ENCODE measurements around the gene PTPRN.
A peak's percentile ranks its signal among the peaks of the same experiment; 100 is the strongest.

Gene PTPRN

DNA sequence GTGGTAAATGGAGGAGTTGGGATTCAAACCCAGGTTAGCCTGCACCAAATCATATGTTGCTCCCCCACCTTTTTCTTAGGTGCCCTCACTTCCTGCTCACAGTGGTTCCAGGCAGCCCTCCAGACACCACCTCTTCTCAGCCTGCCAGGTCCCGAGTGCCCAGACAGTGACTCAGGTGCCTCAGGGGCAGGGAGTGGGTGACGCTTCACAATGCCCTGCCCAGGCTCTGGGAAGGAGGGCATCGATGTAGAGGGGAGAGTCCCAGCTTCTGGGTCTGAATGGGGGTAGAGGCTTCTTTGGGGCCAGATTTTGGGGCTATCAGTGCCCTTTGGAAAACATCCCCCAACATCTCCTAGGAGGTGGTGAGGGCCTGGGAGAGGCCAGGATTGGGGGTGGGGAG lies 35.3 kb downstream of the PTPRN start:
- Histone ChIP-seq H3K27ac (ENCODE audit: low read depth, low read length, poor library complexity, severe bottlenecking) (peak overlapping the region; percentile 5), H4K20me1 (ENCODE audit: insufficient read depth, low read length) (no peaks in the 10 kb centered on the region), H3K27me3 (ENCODE audit: insufficient read depth, low read length) (no peaks in the 10 kb centered on the region), H2AFZ (ENCODE audit: low read length) (no peak overlapping the region), H3K9ac (ENCODE audit: low read length) (peak overlapping the region; percentile 1; the same call in 1 of the 2 replicates), H3K4me1 (ENCODE audit: insufficient read depth, low read length, severe bottlenecking) (peaks cover 44% of the 10 kb centered on the region), H3K79me2 (ENCODE audit: insufficient read depth, low read length) (peaks cover 18% of the 10 kb centered on the region), H3K4me3 (ENCODE audit: low read depth, low read length, poor library complexity, severe bottlenecking) (peak overlapping the region; percentile 79), H3K9me2 (ENCODE audit: low read depth, low read length) (no peaks in the 10 kb centered on the region), H3K4me2 (ENCODE audit: low read length) (peak overlapping the region; percentile 95; the same call in 1 of the 2 replicates), H3K36me3 (ENCODE audit: insufficient read depth, low read length) (no peaks in the 10 kb centered on the region), H3F3A (ENCODE audit: insufficient read depth, low read length) (no peaks in the 10 kb centered on the region), H3K9me3 (ENCODE audit: low read length) (no peaks in the 10 kb centered on the region)
- TF ChIP-seq, protein P1, sequence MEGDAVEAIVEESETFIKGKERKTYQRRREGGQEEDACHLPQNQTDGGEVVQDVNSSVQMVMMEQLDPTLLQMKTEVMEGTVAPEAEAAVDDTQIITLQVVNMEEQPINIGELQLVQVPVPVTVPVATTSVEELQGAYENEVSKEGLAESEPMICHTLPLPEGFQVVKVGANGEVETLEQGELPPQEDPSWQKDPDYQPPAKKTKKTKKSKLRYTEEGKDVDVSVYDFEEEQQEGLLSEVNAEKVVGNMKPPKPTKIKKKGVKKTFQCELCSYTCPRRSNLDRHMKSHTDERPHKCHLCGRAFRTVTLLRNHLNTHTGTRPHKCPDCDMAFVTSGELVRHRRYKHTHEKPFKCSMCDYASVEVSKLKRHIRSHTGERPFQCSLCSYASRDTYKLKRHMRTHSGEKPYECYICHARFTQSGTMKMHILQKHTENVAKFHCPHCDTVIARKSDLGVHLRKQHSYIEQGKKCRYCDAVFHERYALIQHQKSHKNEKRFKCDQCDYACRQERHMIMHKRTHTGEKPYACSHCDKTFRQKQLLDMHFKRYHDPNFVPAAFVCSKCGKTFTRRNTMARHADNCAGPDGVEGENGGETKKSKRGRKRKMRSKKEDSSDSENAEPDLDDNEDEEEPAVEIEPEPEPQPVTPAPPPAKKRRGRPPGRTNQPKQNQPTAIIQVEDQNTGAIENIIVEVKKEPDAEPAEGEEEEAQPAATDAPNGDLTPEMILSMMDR (IDR thresholded peaks at IDR 0.05; ENCODE audit: low read length) = no peak
- no peak for TF ChIP-seq EZH2 (IDR thresholded peaks at IDR 0.05; ENCODE audit: borderline replicate concordance, low read length)

DNA sequence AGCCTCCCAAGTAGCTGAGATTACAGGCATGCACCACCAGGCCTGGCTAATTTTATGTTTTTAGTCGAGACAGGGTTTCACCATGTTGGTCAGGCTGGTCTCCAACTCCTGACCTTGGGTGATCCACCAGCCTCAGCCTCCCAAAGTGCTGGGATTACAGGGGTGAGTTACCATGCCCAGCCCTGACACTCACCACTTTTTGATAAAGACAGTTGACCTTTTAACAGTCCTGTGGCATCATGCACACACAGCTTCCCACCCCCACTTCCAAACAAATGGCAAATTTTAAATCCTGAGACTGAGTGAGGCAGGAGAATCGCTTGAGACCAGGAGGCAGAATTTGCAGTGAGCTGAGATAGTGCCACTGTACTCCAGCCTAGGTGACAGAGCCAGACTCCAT lies 36.2 kb downstream of the PTPRN start:
- TF ChIP-seq EZH2 (IDR thresholded peaks at IDR 0.05; ENCODE audit: borderline replicate concordance, low read length) = no peak
- TF ChIP-seq, protein P1 (IDR thresholded peaks at IDR 0.05; ENCODE audit: low read length) = no peak
- no peaks in the 10 kb centered on the region for H4K20me1 ChIP-seq (ENCODE audit: insufficient read depth, low read length)
- peaks cover 18% of the 10 kb centered on the region for H3K79me2 ChIP-seq (ENCODE audit: insufficient read depth, low read length)
- H3K4me2 ChIP-seq (ENCODE audit: low read length) = no peak overlapping the region
- H3K27ac ChIP-seq (ENCODE audit: low read depth, low read length, poor library complexity, severe bottlenecking) = no peak overlapping the region
- no peaks in the 10 kb centered on the region for H3K36me3 ChIP-seq (ENCODE audit: insufficient read depth, low read length)
- H3K9me3 ChIP-seq (ENCODE audit: low read length) = no peaks in the 10 kb centered on the region
- peaks cover 35% of the 10 kb centered on the region for H3K4me1 ChIP-seq (ENCODE audit: insufficient read depth, low read length, severe bottlenecking)
- H3F3A ChIP-seq (ENCODE audit: insufficient read depth, low read length) = no peaks in the 10 kb centered on the region
- no peak overlapping the region for H2AFZ ChIP-seq (ENCODE audit: low read length)
- no peaks in the 10 kb centered on the region for H3K27me3 ChIP-seq (ENCODE audit: insufficient read depth, low read length)
- H3K9me2 ChIP-seq (ENCODE audit: low read depth, low read length) = no peaks in the 10 kb centered on the region
- H3K4me3 ChIP-seq (ENCODE audit: low read depth, low read length, poor library complexity, severe bottlenecking) = no peak overlapping the region
- no peak overlapping the region for H3K9ac ChIP-seq (ENCODE audit: low read length)

DNA sequence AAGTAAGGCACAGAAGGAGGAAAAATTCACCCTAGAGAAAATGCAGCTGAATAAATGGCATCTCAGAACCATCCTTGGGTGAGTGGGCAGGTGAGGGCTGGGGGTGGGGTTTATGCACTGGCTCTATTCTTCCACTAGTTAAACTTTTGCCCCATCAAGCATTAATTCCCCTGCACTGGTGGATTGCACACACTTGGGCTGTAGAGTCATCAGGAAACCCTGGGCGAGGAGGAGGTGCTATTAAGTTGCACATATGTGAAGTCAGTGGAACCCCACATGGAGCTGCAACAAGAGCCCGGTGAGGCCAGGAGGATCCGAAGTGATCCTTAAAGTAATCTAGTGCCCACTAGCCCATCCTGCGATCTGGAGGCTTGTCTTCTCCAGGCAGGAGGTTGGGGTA lies 36.8 kb downstream of the PTPRN start:
- no peak overlapping the region for H3K4me2 ChIP-seq (ENCODE audit: low read length)
- no peak overlapping the region for H3K27ac ChIP-seq (ENCODE audit: low read depth, low read length, poor library complexity, severe bottlenecking)
- no peaks in the 10 kb centered on the region for H3K27me3 ChIP-seq (ENCODE audit: insufficient read depth, low read length)
- no peaks in the 10 kb centered on the region for H3K9me3 ChIP-seq (ENCODE audit: low read length)
- H3K4me1 ChIP-seq (ENCODE audit: insufficient read depth, low read length, severe bottlenecking) = peaks cover 32% of the 10 kb centered on the region
- no peak overlapping the region for H3K4me3 ChIP-seq (ENCODE audit: low read depth, low read length, poor library complexity, severe bottlenecking)
- H4K20me1 ChIP-seq (ENCODE audit: insufficient read depth, low read length) = no peaks in the 10 kb centered on the region
- no peak overlapping the region for H3K9ac ChIP-seq (ENCODE audit: low read length)
- no peak overlapping the region for H2AFZ ChIP-seq (ENCODE audit: low read length)
- no peaks in the 10 kb centered on the region for H3K9me2 ChIP-seq (ENCODE audit: low read depth, low read length)
- TF ChIP-seq, protein P1 (IDR thresholded peaks at IDR 0.05; ENCODE audit: low read length) = no peak
- TF ChIP-seq EZH2 (IDR thresholded peaks at IDR 0.05; ENCODE audit: borderline replicate concordance, low read length) = no peak
- no peaks in the 10 kb centered on the region for H3F3A ChIP-seq (ENCODE audit: insufficient read depth, low read length)
- H3K79me2 ChIP-seq (ENCODE audit: insufficient read depth, low read length) = peaks cover 15% of the 10 kb centered on the region
- no peaks in the 10 kb centered on the region for H3K36me3 ChIP-seq (ENCODE audit: insufficient read depth, low read length)
